Tibial nerve (tissue), 4 donors: Measurements from ENCODE around the gene SLC35B2. TPM values are rescaled to one million over a fixed set of nuclear protein-coding genes. Genes with fewer than 3 reads are reported as not detected.

Source experiments
- DNase-seq, 2 donors: peaks; one replicate each; pipeline ENCODE4 v3.0.0-alpha.2; 2019; ENCODE audit warnings: low spot score in 2 of 2
- H3K27ac ChIP-seq, 4 donors: fragments of 200-600 bp; sonication (generic) in 3 of 4; one replicate each; pipeline ENCODE4 v1.5.1; 2017 to 2019; ENCODE audit warnings: mild to moderate bottlenecking in 1 of 4
- H3K27me3 ChIP-seq, 2 donors: fragments of 200-600 bp; sonication (generic) in 1 of 2; one replicate each; pipeline versions ENCODE4 v1.5.1 to v1.6.0; 2017 to 2019
- H3K36me3 ChIP-seq, 3 donors: fragments of 200-600 bp; sonication (generic); one replicate each; pipeline ENCODE4 v1.5.1; 2018 to 2019
- H3K4me1 ChIP-seq, 4 donors: fragments of 200-600 bp; sonication (generic) in 3 of 4; one replicate each; pipeline ENCODE4 v1.5.1; 2017 to 2019
- H3K4me3 ChIP-seq, 4 donors: fragments of 200-600 bp; sonication (generic) in 3 of 4; one replicate each; pipeline ENCODE4 v1.5.1; 2017 to 2019; ENCODE audit warnings: mild to moderate bottlenecking in 1 of 4, moderate library complexity in 1 of 4
- H3K9me3 ChIP-seq, 4 donors: fragments of 200-600 bp; sonication (generic) in 3 of 4; one replicate each; pipeline ENCODE4 v1.5.1; 2017 to 2019
- CTCF ChIP-seq, 5 experiments: fragments of 200-600 bp in 3 of 5; fragments of 450-650 bp in 2 of 5; sonication (generic) in 3 of 5; IDR thresholded peaks; one replicate each; pipeline ENCODE4 v1.5.1; 2016 to 2019; ENCODE audit warnings: antibody characterized with exemption in 5 of 5, mild to moderate bottlenecking in 3 of 5, moderate library complexity in 2 of 5
- EP300 ChIP-seq, 2 donors: sonication (generic); formaldehyde crosslinking; IDR thresholded peaks; one replicate each; pipeline ENCODE4 v1.6.1; 2017; ENCODE audit warnings: antibody characterized with exemption in 2 of 2, mild to moderate bottlenecking in 1 of 2
- POLR2A ChIP-seq, 2 donors: fragments of 450-650 bp; IDR thresholded peaks; one replicate each; pipeline ENCODE4 v1.6.1; 2017; ENCODE audit warnings: antibody characterized with exemption in 2 of 2, mild to moderate bottlenecking in 2 of 2, moderate library complexity in 2 of 2
- WGBS, 2 donors: methylation state at CpG; one replicate each; pipeline ENCODE4 v1.1.5; 2018; 5-methylcytosine and 5-hydroxymethylcytosine counted together
- small RNA-seq: library from RNA; depleted of rRNA; stranded (forward); fragments of <200 nt; gene quantifications from one replicate; pipeline ENCODE3, GENCODE V24; 2016
- total RNA-seq, 4 donors: library from RNA; depleted of rRNA; stranded (reverse); fragments of >200 nt; gene quantifications; one replicate each; pipeline ENCODE4 v1.1.0, GENCODE V29; 2016

SLC35B2 gene
- total RNA-seq, 4 donors from 2014 or later = 28.0 to 34.1 (median 33.1) TPM

- TF ChIP-seq POLR2A (IDR thresholded peaks at IDR 0.05) (no peak), EP300 (IDR thresholded peaks at IDR 0.05) (no peak), CTCF (IDR thresholded peaks at IDR 0.05) (no peak)
These were observed 40.5 kb downstream of the SLC35B2 start, which contains the start of gene MYMX for GRCh38 chr6:44216677-44217331. Gene MYMX (plus strand): TSS chr6:44216926. CDS start chr6:44217472, 546 bp downstream.

GRCh38 chr6:44214307-44214706 is 43.0 kb downstream of the SLC35B2 start:
- 88 to 95% methylated on average over 6 of the region's 6 CpGs for WGBS, 2 donors
- H3K36me3 ChIP-seq = no peaks in the 10 kb centered on the region
- no peak overlapping the region for H3K27ac ChIP-seq
- DNase-seq = no peak
- H3K27me3 ChIP-seq = no peaks in the 10 kb centered on the region
- H3K9me3 ChIP-seq = no peaks in the 10 kb centered on the region
- H3K4me3 ChIP-seq = no peak overlapping the region
- TF ChIP-seq POLR2A (IDR thresholded peaks at IDR 0.05) = no peak
- no peak for TF ChIP-seq EP300 (IDR thresholded peaks at IDR 0.05)
- no peak for TF ChIP-seq CTCF (IDR thresholded peaks at IDR 0.05)
- peaks cover 0 to 25% (median 6%) of the 10 kb centered on the region in 4 donors for H3K4me1 ChIP-seq

More at GRCh38 chr6:44216677-44217331, 40.5 kb downstream of the SLC35B2 start, which contains the start of gene MYMX:
- Histone ChIP-seq H3K27me3 (no peaks in the 10 kb centered on the region), H3K9me3 (no peaks in the 10 kb centered on the region), H3K27ac (peak within 1 kb of the TSS in 2 of 4 donors; percentile 88 to 90), H3K36me3 (no peaks in the 10 kb centered on the region), H3K4me1 (peaks cover 0 to 49% (median 12%) of the 10 kb centered on the region in 4 donors), H3K4me3 (no peak within 1 kb of the TSS)
- WGBS, 2 donors = 16 to 36% methylated on average over 7 of the region's 7 CpGs
- DNase-seq = no peak

- Histone ChIP-seq H3K4me1 (no peaks in the 10 kb centered on the region), H3K9me3 (no peaks in the 10 kb centered on the region), H3K27ac (no peak overlapping the region), H3K36me3 (no peaks in the 10 kb centered on the region), H3K27me3 (no peaks in the 10 kb centered on the region), H3K4me3 (no peak overlapping the region)
- 83 to 86% methylated on average over 3 of the region's 3 CpGs for WGBS, 2 donors
- TF ChIP-seq POLR2A (IDR thresholded peaks at IDR 0.05) (no peak), EP300 (IDR thresholded peaks at IDR 0.05) (no peak), CTCF (IDR thresholded peaks at IDR 0.05) (no peak)
- DNase-seq = no peak
These were observed 46.0 kb downstream of the SLC35B2 start for GRCh38 chr6:44211284-44211683.

- no peaks in the 10 kb centered on the region for H3K27me3 ChIP-seq
- DNase-seq = no peak
- H3K4me1 ChIP-seq = peaks cover 0 to 5% (median 0%) of the 10 kb centered on the region in 4 donors
- H3K36me3 ChIP-seq = no peaks in the 10 kb centered on the region
- TF ChIP-seq CTCF (IDR thresholded peaks at IDR 0.05) = no peak
- no peak for TF ChIP-seq POLR2A (IDR thresholded peaks at IDR 0.05)
- TF ChIP-seq EP300 (IDR thresholded peaks at IDR 0.05) = no peak
- no peak overlapping the region for H3K27ac ChIP-seq
- H3K9me3 ChIP-seq = no peaks in the 10 kb centered on the region
- WGBS, 2 donors = 82 to 88% methylated on average over 6 of the region's 6 CpGs
- H3K4me3 ChIP-seq = no peak overlapping the region
These were observed 49.4 kb downstream of the SLC35B2 start for GRCh38 chr6:44207966-44208365.

Small RNA genes within 50 kb of the gene (small RNA-seq; reads per million reads assigned to genes)
- not detected for gene RN7SL811P

Other genes starting within 250 kb of the SLC35B2 start
- 10 to 100 TPM in 3 of 4 donors, 1 to 10 TPM in 1; 8.8 to 36.6 (median 18.9) TPM for gene MRPL14, start 130.1 kb downstream of the SLC35B2 start, total RNA-seq
- 10 to 100 TPM; 18.6 to 34.5 (median 27.6) TPM for gene TMEM63B, start 130.0 kb downstream of the SLC35B2 start, total RNA-seq
- gene CAPN11, start 98.7 kb downstream of the SLC35B2 start, total RNA-seq = 1 to 10 TPM in 3 of 4 donors, under 1 TPM in 1; 0.21 to 6.5 (median 4.2) TPM
- gene MYMX, start 40.6 kb downstream of the SLC35B2 start, total RNA-seq = not detected
- gene SLC29A1, start 33.9 kb downstream of the SLC35B2 start, total RNA-seq = 10 to 100 TPM; 51.4 to 83.1 (median 63.8) TPM
- 100 to 1,000 TPM; 485 to 580 (median 543) TPM for gene HSP90AB1, start 10.4 kb downstream of the SLC35B2 start, total RNA-seq
- gene NFKBIE, start 8.0 kb upstream of the SLC35B2 start, total RNA-seq = 10 to 100 TPM; 12.7 to 20.7 (median 16.0) TPM
- gene TMEM151B, start 12.9 kb upstream of the SLC35B2 start, total RNA-seq = under 1 TPM in 1 of 4 donors, not detected in 3; 0.42 TPM
- gene AARS2, start 55.8 kb upstream of the SLC35B2 start, total RNA-seq = 10 to 100 TPM; 14.2 to 23.1 (median 17.7) TPM
- not detected for gene SPATS1, start 85.1 kb upstream of the SLC35B2 start, total RNA-seq
- 10 to 100 TPM; 16.7 to 20.1 (median 17.3) TPM for gene CDC5L, start 130.2 kb upstream of the SLC35B2 start, total RNA-seq